Measurements from ENCODE around the gene CNN2.

DNA sequence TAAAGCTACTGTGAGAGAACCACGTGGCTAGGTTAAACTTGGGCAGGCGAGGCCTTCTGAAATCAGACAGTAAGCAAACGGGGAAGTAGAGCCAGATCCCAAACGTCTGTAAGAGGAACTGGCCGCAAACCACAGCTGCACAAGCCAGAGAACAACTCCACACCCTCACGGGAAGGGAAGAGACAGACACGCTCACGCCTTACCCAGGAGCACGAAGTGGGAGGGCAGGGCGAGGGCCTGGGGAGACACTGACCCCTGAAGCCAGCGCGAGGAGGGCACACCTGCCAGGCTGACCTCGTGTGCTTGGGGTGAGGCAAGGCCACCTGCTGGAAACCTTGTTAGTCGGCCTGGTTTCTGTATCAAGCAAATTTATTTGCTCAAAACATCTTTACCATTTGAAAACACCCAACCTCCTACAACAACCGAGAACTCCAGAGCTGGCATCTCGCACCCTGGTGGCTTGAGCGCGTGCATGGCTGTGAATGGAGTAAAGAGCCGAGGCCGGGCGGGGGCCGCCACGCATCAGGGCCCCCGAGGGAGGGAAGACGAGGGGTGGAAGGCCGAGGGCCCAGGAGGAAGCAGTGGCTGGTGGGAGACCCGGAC, 61.5 kb downstream of the CNN2 start:
- no peak for TF ChIP-seq CTCF (IDR thresholded peaks at IDR 0.05)
- peak in 1 of 3 donors; percentile 14 for TF ChIP-seq POLR2A (IDR thresholded peaks at IDR 0.05)

All from body of pancreas (tissue), 4 donors.